GM18907 (cell line): Measurements from ENCODE around the gene SLC25A45.

ENCODE experiments used
- ATAC-seq: cut with Tn5 transposase; IDR thresholded peaks from one replicate; pipeline ENCODE4 v1.9.1; 2021; ENCODE audit warnings: mild to moderate bottlenecking, moderate library complexity; ENCODE audit not compliant: unreplicated experiment

Gene SLC25A45

DNA sequence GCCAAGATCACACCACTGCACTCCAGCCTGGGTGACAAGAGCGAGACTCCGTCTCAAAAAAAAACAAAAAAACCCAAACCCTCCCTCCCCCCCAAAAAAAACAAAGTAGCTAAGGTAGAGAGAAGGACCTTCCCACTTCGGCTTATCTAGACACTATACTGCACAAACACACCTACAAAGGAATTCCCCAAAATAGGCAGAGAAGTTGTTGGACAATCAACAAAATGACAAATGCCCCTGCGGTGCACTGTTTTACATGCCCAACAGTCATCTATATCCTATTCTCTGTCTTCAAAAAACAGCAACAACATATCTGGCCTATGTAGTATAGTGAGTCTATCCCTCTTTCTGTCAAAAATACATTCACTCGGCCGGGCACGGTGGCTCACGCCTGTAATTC is 55.4 kb downstream of the SLC25A45 start:
- no peak for ATAC-seq

DNA sequence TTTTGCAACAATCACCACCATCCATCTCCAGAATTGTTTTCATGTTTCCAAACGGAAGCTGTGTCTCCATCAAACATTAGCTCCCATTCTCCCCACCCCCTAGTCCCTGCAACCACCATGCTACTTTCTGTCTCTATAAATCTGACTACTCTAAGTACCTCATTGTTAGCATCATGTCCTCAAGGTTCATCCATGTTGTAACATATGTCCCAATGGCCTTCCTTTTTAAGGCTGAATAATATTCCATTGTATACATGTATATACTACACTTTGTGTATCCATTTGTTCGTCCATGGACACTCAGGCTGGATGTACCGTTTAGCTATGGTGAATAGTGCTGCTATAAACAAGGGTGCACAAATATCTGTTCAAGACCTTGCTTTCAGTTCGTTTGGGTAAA is 57.0 kb downstream of the SLC25A45 start:
- no peak for ATAC-seq
